Heart left ventricle (tissue), 16 donors: ENCODE results near the gene OPN4. TPM values are rescaled to one million over a fixed set of nuclear protein-coding genes. Genes with fewer than 3 reads are reported as not detected.

Experiments used
- ATAC-seq, 4 donors: fragments of 200-7000 bp; cut with Tn5 transposase; one replicate each; pipeline ENCODE4 v1.9.1; 2020 to 2022; ENCODE audit warnings: moderate library complexity in 4 of 4, mild to moderate bottlenecking in 3 of 4, moderate number of reproducible peaks in 1 of 4
- DNase-seq, 5 donors: peaks; one replicate each; pipeline ENCODE4 v3.0.0-alpha.2; 2020
- H3K27ac ChIP-seq, 12 donors: fragments of 200-600 bp; sonication (generic) in 4 of 12; one replicate each; pipeline versions ENCODE4 v1.5.0 to v1.8.0; 2016 to 2022; ENCODE audit warnings: mild to moderate bottlenecking in 2 of 12
- H3K27me3 ChIP-seq, 9 donors: fragments of 200-600 bp; sonication (generic) in 2 of 9; one replicate each; pipeline versions ENCODE4 v1.5.1 to v1.8.0; 2016 to 2022; ENCODE audit warnings: mild to moderate bottlenecking in 3 of 9
- H3K36me3 ChIP-seq, 9 donors: fragments of 200-600 bp; sonication (generic) in 2 of 9; one replicate each; pipeline versions ENCODE4 v1.5.0 to v1.8.0; 2018 to 2022; ENCODE audit warnings: mild to moderate bottlenecking in 2 of 9
- H3K4me1 ChIP-seq, 12 donors: fragments of 200-600 bp; sonication (generic) in 4 of 12; one replicate each; pipeline versions ENCODE4 v1.5.0 to v1.8.0; 2016 to 2022; ENCODE audit warnings: mild to moderate bottlenecking in 3 of 12
- H3K4me3 ChIP-seq, 12 donors: fragments of 200-600 bp; sonication (generic) in 4 of 12; one replicate each; pipeline versions ENCODE4 v1.5.0 to v1.8.0; 2017 to 2022; ENCODE audit warnings: mild to moderate bottlenecking in 9 of 12, moderate library complexity in 4 of 12
- H3K9me3 ChIP-seq, 12 donors: fragments of 200-600 bp; sonication (generic) in 4 of 12; one replicate each; pipeline versions ENCODE4 v1.5.0 to v1.8.0; 2016 to 2022; ENCODE audit warnings: mild to moderate bottlenecking in 1 of 12
- CTCF ChIP-seq, 12 donors: fragments of 200-600 bp; sonication (generic) in 4 of 12; IDR thresholded peaks; one replicate each; pipeline versions ENCODE4 v1.5.0 to v1.8.0; 2018 to 2022; ENCODE audit warnings: antibody characterized with exemption in 12 of 12, mild to moderate bottlenecking in 5 of 12
- POLR2A ChIP-seq, 2 donors: fragments of 450-650 bp; IDR thresholded peaks; one replicate each; pipeline ENCODE4 v1.6.1; 2017; ENCODE audit warnings: antibody characterized with exemption in 2 of 2, mild to moderate bottlenecking in 2 of 2, moderate library complexity in 2 of 2
- WGBS, 4 donors: extraction: QIAGEN DNeasy Blood & Tissue Kit in 2 of 4; methylation state at CpG; one replicate each; pipeline versions ENCODE4 v1.1.5 to v1.1.7; 2013 to 2018; 5-methylcytosine and 5-hydroxymethylcytosine counted together
- intact Hi-C, 10 donors: fragments of 100-400 bp; cut with DNase I; formaldehyde crosslinking; loops; one replicate each; pipeline versions ENCODE4 v1.11.1 to v1.14.2; 2022
- polyA plus RNA-seq, 2 donors: library from polyadenylated mRNA; stranded (reverse); fragments of 200-250 nt; gene quantifications; one replicate each; pipeline ENCODE4 v1.2.3, GENCODE V29; 2013
- total RNA-seq, 9 donors: library from RNA; depleted of rRNA in 2 of 9; stranded (reverse); fragments of >200 nt in 2 of 9; fragmentation: NEBNext Ultra II Directional in 3 of 9; extraction: Animal tissue kit (Norgen Biotek cat#: 25700) in 3 of 9; gene quantifications; one replicate each; pipeline versions ENCODE4 v1.1.0 to v1.2.4, GENCODE V29; 2016 to 2023
- donor health status: ischemic (EF 13 %, LVEDD 7.1; RV severe dilation, severe dysfunction).
- donor health status: healthy with polysubstance abuse.
- donor health status: DM: no; HTN: yes; CAD: no.
- donor health status: DM: no; HTN: no; CAD: no.
- donor health status: ischemic (EF 25% LVEDD 6.9; RV normal size, moderate dysfunction).
- donor health status: ischemic (EF 25% LVEDD 5.7; RV mildly dilated, moderate dysfunction).
- donor health status: healthy.
- donor health status: DM: yes; HTN: yes; CAD: no.
- donor health status: ischemic (EF 35%, LVEDD 5.7; RV mildly dilated, moderate dysfunction).
- donor health status: nonischemic (EF 11% LVEDD 7.7; RV severe dilation, severe dysfunction).
- donor health status: DM: yes; HTN: yes; CAD: no.
- donor health status: PGD.
- donor health status: ischemic (EF 29% LVEDD 5.4; RV normal size, mild dysfunction).
- donor health status: nonischemic (EF 23%, LVEDD 6.1; RV moderate dilation, normal function).

Gene OPN4
- total and polyA plus RNA-seq, 11 donors = 0.03 to 0.28 (median 0.19) TPM; not detected in 6

- WGBS, 4 donors = 43 to 62% (median 59%) methylated on average over 3 to 5 of the region's 5 CpGs
- Histone ChIP-seq H3K9me3 (no peaks in the 10 kb centered on the region), H3K27me3 (peaks cover 0 to 5% (median 0%) of the 10 kb centered on the region in 9 donors), H3K36me3 (peaks cover 0 to 62% (median 23%) of the 10 kb centered on the region in 9 donors), H3K27ac (peak overlapping the region in 2 of 12 donors; percentile 34 to 52), H3K4me1 (peaks cover under 1 to 62% (median 14%) of the 10 kb centered on the region in 12 donors), H3K4me3 (no peak overlapping the region)
- TF ChIP-seq POLR2A (IDR thresholded peaks at IDR 0.05) (no peak), CTCF (IDR thresholded peaks at IDR 0.05) (no peak)
- DNase-seq (peak in 1 of 5 donors; percentile 41), ATAC-seq (peak in 1 of 4 donors; percentile 20)
- intact Hi-C loops = loop anchor here in 1 of 10 donors (10.0 kb wide), 1 partner anchor 179 kb away; no protein-coding TSS in a partner anchor
Observed at GRCh38 chr10:86715836-86716235, 61.5 kb downstream of the OPN4 start.

Other genes with a start within 250 kb of the OPN4 start
- 10 to 100 TPM; 19.7 to 29.9 (median 23.8) TPM for gene WAPL, start 132.8 kb upstream of the OPN4 start, total RNA-seq
- 10 to 100 TPM in 1 of 2 donors, 1 to 10 TPM in 1; 9.4 to 15.3 TPM for gene WAPL, start 132.8 kb upstream of the OPN4 start, polyA plus RNA-seq
- gene LDB3, start 14.0 kb downstream of the OPN4 start, total RNA-seq = 1,000 to 10,000 TPM in 7 of 9 donors, 100 to 1,000 TPM in 2; 800 to 1,716 (median 1,273) TPM
- gene LDB3, start 14.0 kb downstream of the OPN4 start, polyA plus RNA-seq = 1,000 to 10,000 TPM in 1 of 2 donors, 100 to 1,000 TPM in 1; 165 to 1,759 TPM
- gene BMPR1A, start 102.1 kb downstream of the OPN4 start, total RNA-seq = 10 to 100 TPM; 19.9 to 72.0 (median 46.1) TPM
- gene BMPR1A, start 102.1 kb downstream of the OPN4 start, polyA plus RNA-seq = 10 to 100 TPM in 1 of 2 donors, 1 to 10 TPM in 1; 6.3 to 18.6 TPM